Measurements from ENCODE around the gene WDR62.
"Not testable (repeated sequence)": the region's sequence is repeated elsewhere in the genome, so short reads cannot be mapped to it uniquely, and the experiment has no call there.

WDR62 gene

DNA sequence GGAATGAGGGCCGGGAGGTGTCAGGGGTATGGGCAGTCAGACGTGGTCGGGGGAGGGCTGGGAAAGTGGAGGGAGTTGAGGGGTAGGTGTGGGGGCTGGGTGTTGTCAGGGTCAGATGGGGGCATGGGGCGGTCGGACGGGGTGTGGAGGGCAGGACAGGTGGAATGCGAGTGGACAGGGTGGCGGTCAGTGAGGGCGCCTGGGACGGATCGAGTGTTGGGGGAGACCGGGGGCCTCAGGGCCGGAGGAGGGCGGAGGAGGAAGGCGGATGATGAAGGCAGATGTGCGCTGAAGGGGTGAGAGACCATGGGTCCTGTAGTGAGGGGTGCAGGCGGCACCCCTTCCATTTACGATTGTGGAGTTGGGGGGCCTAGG is 66.3 kb downstream of the WDR62 start:
- H3K4me3 ChIP-seq (ENCODE audit: low read depth, low read length), result no peak overlapping the region

DNA sequence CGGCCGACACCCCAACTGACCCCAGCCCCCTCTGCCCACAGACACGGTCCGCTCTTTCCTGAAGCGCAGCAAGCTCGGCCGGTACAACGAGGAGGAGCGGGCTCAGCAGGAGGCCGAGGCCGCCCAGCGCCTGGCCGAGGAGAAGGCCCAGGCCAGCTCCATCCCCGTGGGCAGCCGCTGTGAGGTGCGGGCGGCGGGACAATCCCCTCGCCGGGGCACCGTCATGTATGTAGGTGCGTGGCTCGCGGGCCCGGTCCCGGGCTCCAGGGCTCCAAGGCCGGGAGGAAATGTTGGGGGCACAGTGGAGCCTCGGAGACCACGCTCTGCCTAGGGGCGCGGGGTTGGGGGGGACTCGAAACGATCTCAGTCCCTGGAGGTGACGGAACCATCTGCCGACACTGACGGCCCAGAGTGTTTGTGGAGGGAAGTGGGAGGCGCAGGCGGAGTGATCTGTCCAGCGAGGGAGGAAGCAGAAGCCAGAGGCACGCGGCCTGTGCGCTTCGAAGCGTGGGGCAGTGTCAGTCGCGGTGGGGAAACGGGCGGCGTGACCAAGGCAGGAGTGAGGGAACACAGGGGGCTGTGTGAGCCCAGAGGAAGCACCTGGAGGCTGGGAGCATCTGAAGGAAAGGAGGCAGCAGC is 66.9 kb downstream of the WDR62 start:
- TF ChIP-seq, protein P1, sequence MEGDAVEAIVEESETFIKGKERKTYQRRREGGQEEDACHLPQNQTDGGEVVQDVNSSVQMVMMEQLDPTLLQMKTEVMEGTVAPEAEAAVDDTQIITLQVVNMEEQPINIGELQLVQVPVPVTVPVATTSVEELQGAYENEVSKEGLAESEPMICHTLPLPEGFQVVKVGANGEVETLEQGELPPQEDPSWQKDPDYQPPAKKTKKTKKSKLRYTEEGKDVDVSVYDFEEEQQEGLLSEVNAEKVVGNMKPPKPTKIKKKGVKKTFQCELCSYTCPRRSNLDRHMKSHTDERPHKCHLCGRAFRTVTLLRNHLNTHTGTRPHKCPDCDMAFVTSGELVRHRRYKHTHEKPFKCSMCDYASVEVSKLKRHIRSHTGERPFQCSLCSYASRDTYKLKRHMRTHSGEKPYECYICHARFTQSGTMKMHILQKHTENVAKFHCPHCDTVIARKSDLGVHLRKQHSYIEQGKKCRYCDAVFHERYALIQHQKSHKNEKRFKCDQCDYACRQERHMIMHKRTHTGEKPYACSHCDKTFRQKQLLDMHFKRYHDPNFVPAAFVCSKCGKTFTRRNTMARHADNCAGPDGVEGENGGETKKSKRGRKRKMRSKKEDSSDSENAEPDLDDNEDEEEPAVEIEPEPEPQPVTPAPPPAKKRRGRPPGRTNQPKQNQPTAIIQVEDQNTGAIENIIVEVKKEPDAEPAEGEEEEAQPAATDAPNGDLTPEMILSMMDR (IDR thresholded peaks at IDR 0.05; ENCODE audit: low read depth, low read length), result no peak
- H3K4me3 ChIP-seq (ENCODE audit: low read depth, low read length), result no peak overlapping the region

More for the DNA sequence above, 66.3 kb downstream of the WDR62 start:
- TF ChIP-seq, protein P1 (IDR thresholded peaks at IDR 0.05; ENCODE audit: low read depth, low read length), result no peak

DNA sequence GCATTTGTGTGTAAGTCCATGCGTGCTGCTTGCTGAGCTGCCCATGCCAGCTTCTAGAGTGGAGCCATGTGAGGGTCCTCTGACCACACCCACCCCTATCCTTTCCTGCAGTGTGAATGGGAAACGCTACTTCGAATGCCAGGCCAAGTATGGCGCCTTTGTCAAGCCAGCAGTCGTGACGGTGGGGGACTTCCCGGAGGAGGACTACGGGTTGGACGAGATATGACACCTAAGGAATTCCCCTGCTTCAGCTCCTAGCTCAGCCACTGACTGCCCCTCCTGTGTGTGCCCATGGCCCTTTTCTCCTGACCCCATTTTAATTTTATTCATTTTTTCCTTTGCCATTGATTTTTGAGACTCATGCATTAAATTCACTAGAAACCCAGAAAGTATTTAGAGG is 70.9 kb downstream of the WDR62 start:
- TF ChIP-seq, protein P1 (IDR thresholded peaks at IDR 0.05; ENCODE audit: low read depth, low read length), result no peak
- no peak overlapping the region for H3K4me3 ChIP-seq (ENCODE audit: low read depth, low read length)

DNA sequence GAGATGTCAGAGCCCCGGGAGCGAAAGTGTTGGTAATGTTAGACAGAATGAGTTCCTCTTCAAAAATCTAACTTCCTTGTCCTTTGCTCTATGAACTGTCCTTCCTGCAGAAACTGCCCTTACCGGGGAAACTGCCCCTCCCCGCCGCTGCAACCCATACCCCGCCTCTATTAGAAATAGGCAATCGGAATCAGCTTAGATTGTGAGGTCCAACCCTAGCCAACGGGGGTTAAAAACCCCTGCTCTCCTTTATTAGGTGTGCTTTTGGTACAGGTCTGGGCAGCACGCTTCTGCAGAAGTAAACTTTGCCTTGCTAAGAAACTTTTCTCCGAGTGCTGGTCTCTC is 73.7 kb downstream of the WDR62 start:
- peak overlapping the region; percentile 65 for H3K4me3 ChIP-seq (ENCODE audit: low read depth, low read length)
- TF ChIP-seq, protein P1 (IDR thresholded peaks at IDR 0.05; ENCODE audit: low read depth, low read length), result no peak

DNA sequence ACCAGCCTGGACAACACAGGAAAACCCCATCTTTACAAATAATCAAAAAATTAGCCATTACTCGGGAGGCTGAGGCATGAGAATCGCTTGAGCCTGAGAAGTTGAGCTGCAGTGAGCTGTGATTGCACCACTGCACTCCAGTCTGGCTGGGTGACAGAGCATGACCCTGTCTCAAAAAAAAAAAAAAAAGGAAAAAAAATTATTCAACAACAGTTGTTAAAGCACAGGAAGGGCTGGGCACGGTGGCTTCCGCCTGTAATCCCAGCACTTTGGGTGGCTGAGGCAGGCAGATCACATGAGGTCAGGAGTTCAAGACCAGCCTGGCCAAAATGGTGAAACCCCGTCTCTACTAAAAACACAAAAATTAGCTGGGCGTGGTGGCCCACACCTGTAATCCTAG is 76.5 kb downstream of the WDR62 start:
- H3K4me3 ChIP-seq (ENCODE audit: low read depth, low read length), result not testable (repeated sequence)

DNA sequence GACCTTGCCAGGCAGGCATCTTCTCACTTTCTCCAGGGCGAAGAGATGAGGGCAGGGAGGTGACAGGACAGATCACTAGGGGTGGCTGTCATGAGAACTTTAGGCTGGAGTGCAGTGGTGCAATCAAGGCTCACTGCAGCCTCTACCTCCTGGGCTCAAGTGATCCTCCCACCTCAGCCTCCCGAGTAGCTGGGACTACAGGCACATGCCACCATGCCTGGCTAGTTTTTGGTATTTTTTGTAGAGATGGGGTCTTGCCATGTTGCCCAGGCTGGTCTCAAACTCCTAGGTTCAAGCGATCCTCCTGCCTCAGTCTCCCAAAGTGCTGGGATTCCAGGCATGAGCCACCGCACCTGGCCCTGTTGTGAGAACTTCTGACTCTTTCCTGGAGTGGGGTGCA is 80.2 kb downstream of the WDR62 start:
- not testable (repeated sequence) for H3K4me3 ChIP-seq (ENCODE audit: low read depth, low read length)

DNA sequence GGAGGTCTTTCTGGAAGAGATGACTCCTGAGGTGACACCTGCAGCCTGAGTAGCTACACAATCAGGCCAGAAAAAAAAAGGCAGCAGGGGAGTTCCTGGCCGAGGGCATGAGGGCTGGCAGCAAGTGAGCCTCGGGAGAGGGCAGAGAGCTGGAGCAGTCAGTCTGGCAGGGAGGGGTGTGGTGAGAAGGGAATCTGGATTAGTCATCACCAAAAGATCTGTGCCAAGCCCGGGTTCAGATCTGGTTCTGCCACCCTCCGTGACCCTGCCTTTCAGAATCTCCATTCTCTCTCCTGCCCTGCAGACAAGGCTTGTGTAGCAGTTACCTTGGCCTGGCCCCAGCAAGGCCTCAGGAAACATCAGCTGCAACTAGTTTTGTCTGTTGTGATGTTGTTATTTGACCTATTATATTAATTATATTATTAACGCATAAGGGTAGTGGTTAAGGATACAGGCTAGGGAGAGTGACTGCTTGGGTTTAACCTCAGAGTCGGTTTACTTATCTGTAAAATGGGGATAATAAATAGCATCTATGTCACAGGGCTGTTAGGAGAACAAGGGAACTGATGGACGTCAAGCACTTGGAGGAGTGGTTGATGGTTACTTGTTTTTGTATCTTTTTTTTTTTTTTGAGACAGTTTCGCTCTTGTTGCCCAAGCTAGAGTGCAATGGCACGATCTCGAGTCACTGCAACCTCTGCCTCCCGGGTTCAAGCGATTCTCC is 82.4 kb downstream of the WDR62 start:
- TF ChIP-seq, protein P1 (IDR thresholded peaks at IDR 0.05; ENCODE audit: low read depth, low read length), result no peak
- no peak overlapping the region for H3K4me3 ChIP-seq (ENCODE audit: low read depth, low read length)

DNA sequence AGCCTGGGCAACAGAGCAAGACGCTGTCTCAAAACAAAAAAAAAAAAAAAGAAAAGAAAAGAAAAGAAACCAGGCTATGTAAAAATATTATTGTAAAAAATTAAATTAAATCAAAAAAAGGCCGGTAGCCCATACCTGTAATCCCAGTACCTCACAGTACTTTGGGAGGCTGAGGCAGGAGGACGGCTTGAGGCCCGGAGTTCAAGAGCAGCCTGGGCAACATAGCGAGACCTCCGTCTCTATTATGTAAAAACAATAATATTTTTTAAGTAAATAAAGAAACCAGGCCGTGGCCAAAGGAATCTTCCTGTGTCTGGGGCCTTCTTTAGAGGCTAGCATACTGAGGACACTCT is 84.4 kb downstream of the WDR62 start:
- H3K4me3 ChIP-seq (ENCODE audit: low read depth, low read length), result peak overlapping the region; percentile 86
- TF ChIP-seq, protein P1 (IDR thresholded peaks at IDR 0.05; ENCODE audit: low read depth, low read length), result no peak

Measured in WI38 (cell line).